ENCODE data around the gene COPS7A.

COPS7A gene

GRCh38 chr12:6723607-6724408 lies at the start of gene COPS7A:
Gene COPS7A, plus strand, starts transcription at chr12:6724046. Its CDS starts 611 bp downstream, at chr12:6724657.
- peak; percentile 89 for DNase-seq (ENCODE audit: low read depth in 2 of 2)

- DNase-seq (ENCODE audit: low read depth in 2 of 2) = no peak
Measured at GRCh38 chr12:6676962-6677361, 46.9 kb upstream of the COPS7A start.

- DNase-seq (ENCODE audit: low read depth in 2 of 2) = no peak
Measured at GRCh38 chr12:6684609-6685008, 39.2 kb upstream of the COPS7A start.

GRCh38 chr12:6685814-6686213 lies 38.0 kb upstream of the COPS7A start:
- DNase-seq (ENCODE audit: low read depth in 2 of 2) = no peak

GRCh38 chr12:6688543-6688998 lies 35.3 kb upstream of the COPS7A start:
- peak in 1 of 2 donors; percentile 21 for DNase-seq (ENCODE audit: low read depth in 2 of 2)

- peak; percentile 89 to 91 for DNase-seq (ENCODE audit: low read depth in 2 of 2)
Measured at GRCh38 chr12:6688999-6689882, 34.6 kb upstream of the COPS7A start, which contains the start of gene ZNF384. Gene ZNF384, minus strand, starts transcription at chr12:6689375. Its CDS starts 9,855 bp downstream, at chr12:6679520.

- no peak for DNase-seq (ENCODE audit: low read depth in 2 of 2)
Measured at GRCh38 chr12:6691473-6691872, 32.4 kb upstream of the COPS7A start.

GRCh38 chr12:6692888-6693287 lies 31.0 kb upstream of the COPS7A start:
- DNase-seq (ENCODE audit: low read depth in 2 of 2) = no peak

- no peak for DNase-seq (ENCODE audit: low read depth in 2 of 2)
Measured at GRCh38 chr12:6693832-6694355, 30.0 kb upstream of the COPS7A start.

GRCh38 chr12:6694701-6695100 lies 29.1 kb upstream of the COPS7A start:
- DNase-seq (ENCODE audit: low read depth in 2 of 2) = no peak

GRCh38 chr12:6695313-6696045 lies 28.4 kb upstream of the COPS7A start:
- no peak for DNase-seq (ENCODE audit: low read depth in 2 of 2)

- no peak for DNase-seq (ENCODE audit: low read depth in 2 of 2)
Measured at GRCh38 chr12:6696690-6697583, 26.9 kb upstream of the COPS7A start.

GRCh38 chr12:6697584-6698351 lies 26.1 kb upstream of the COPS7A start:
- DNase-seq (ENCODE audit: low read depth in 2 of 2) = no peak

- DNase-seq (ENCODE audit: low read depth in 2 of 2) = no peak
Measured at GRCh38 chr12:6698352-6699046, 25.3 kb upstream of the COPS7A start.

- no peak for DNase-seq (ENCODE audit: low read depth in 2 of 2)
Measured at GRCh38 chr12:6699259-6699988, 24.4 kb upstream of the COPS7A start.

GRCh38 chr12:6699989-6700645 lies 23.7 kb upstream of the COPS7A start:
- DNase-seq (ENCODE audit: low read depth in 2 of 2) = no peak

GRCh38 chr12:6700646-6701051 lies 23.2 kb upstream of the COPS7A start, which contains the start of gene PIANP:
Gene PIANP, minus strand, starts transcription at chr12:6700815. Its CDS starts 2,754 bp downstream, at chr12:6698061.
- DNase-seq (ENCODE audit: low read depth in 2 of 2) = no peak

Measured in stimulated activated CD8-positive, alpha-beta memory T cell treated with anti-CD3 and anti-CD28 coated beads, Interleukin-2, amount 100 ng/mL, for 1 hour (primary cell).